Embryonic facial prominence (tissue), 1 donor: ENCODE measurements around the gene GCN1.

Experiments used
- DNase-seq: peaks from one replicate; pipeline ENCODE4 v3.0.0-alpha.2; 2016; ENCODE audit errors: extremely low spot score

Gene GCN1

GRCh38 chr12:120142231-120142877 lies 52.2 kb downstream of the GCN1 start:
- DNase-seq, result no peak

- no peak for DNase-seq
Measured at GRCh38 chr12:120141336-120141735, 53.2 kb downstream of the GCN1 start.

- DNase-seq, result no peak
Measured at GRCh38 chr12:120140603-120141002, 53.9 kb downstream of the GCN1 start.

GRCh38 chr12:120139958-120140357 lies 54.6 kb downstream of the GCN1 start:
- DNase-seq, result no peak

- DNase-seq, result no peak
Measured at GRCh38 chr12:120138366-120138765, 56.1 kb downstream of the GCN1 start.

GRCh38 chr12:120137833-120138232 lies 56.7 kb downstream of the GCN1 start:
- DNase-seq, result no peak

GRCh38 chr12:120136093-120136770 lies 58.3 kb downstream of the GCN1 start:
- DNase-seq, result no peak

- no peak for DNase-seq
Measured at GRCh38 chr12:120134307-120134980, 60.1 kb downstream of the GCN1 start.

- DNase-seq, result no peak
Measured at GRCh38 chr12:120132863-120133385, 61.6 kb downstream of the GCN1 start.

GRCh38 chr12:120132054-120132836 lies 62.3 kb downstream of the GCN1 start:
- DNase-seq, result no peak

- no peak for DNase-seq
Measured at GRCh38 chr12:120131116-120131515, 63.4 kb downstream of the GCN1 start.

GRCh38 chr12:120130011-120130410 lies 64.5 kb downstream of the GCN1 start:
- DNase-seq, result no peak

GRCh38 chr12:120126635-120127005 lies 67.9 kb downstream of the GCN1 start:
- DNase-seq, result no peak

- no peak for DNase-seq
Measured at GRCh38 chr12:120125792-120126634, 68.5 kb downstream of the GCN1 start.

GRCh38 chr12:120125029-120125428 lies 69.5 kb downstream of the GCN1 start:
- no peak for DNase-seq

GRCh38 chr12:120121766-120122293 lies 72.7 kb downstream of the GCN1 start:
- no peak for DNase-seq

GRCh38 chr12:120121343-120121742 lies 73.2 kb downstream of the GCN1 start:
- no peak for DNase-seq

GRCh38 chr12:120119271-120119973 lies 75.1 kb downstream of the GCN1 start:
- no peak for DNase-seq

- no peak for DNase-seq
Measured at GRCh38 chr12:120118321-120119061, 76.0 kb downstream of the GCN1 start.

GRCh38 chr12:120117961-120118320 lies 76.6 kb downstream of the GCN1 start:
- no peak for DNase-seq
